HCT116 (cell line): Measurements from ENCODE around the gene MSL3. TPM values are rescaled to one million over a fixed set of nuclear protein-coding genes. Genes with fewer than 3 reads are reported as not detected.

Experiments
- ATAC-seq: fragments of 200-7000 bp; cut with Tn5 transposase; 2 replicates; pipeline ENCODE4 v1.9.1; 2020; ENCODE audit warnings: mild to moderate bottlenecking, moderate library complexity
- BruUV-seq: library from RNA; stranded (reverse); fragments of 400-500 nt; replicated peaks from 2 replicates; lab custom pipeline; 2021; lab: Mats Ljungman, UMichigan
- CTCF ChIA-PET: fragments of 300-600 bp; sonication (Branson Sonifier 250); formaldehyde crosslinking; loops from one replicate; lab custom pipeline; 2021; ENCODE audit warnings: antibody characterized with exemption; lab: Charles Lee
- POLR2A ChIA-PET: fragments of 300-600, 350-600 bp; sonication (Branson Sonifier 250); formaldehyde crosslinking; loops from one replicate; lab custom pipeline; 2021; ENCODE audit warnings: antibody characterized with exemption; lab: Charles Lee
- RAD21 ChIA-PET, 2 experiments: fragments of 300-600 bp; sonication (Branson Sonifier 250); formaldehyde crosslinking; loops; one replicate each; lab custom pipeline; 2023; ENCODE audit warnings: low total read pairs in 2 of 2; ENCODE audit not compliant: uncharacterized antibody in 2 of 2, unreplicated experiment in 2 of 2, low non-redundant PET in 1 of 2; lab: Charles Lee
- DNase-seq: peaks from one replicate; pipeline ENCODE4 v3.0.0-alpha.2; 2010; ENCODE audit warnings: low read depth, low spot score
- H2AFZ ChIP-seq: fragments of 200-600 bp; shearing (Covaris generic), sonication (generic); 2 replicates; pipeline ENCODE4 v1.6.1; 2017; ENCODE audit warnings: low read depth, mixed run types, mixed read lengths, antibody characterized with exemption, low read length; ENCODE audit not compliant: poor library complexity, severe bottlenecking
- H3K27ac ChIP-seq: 2 replicates; pipeline ENCODE4 v1.5.1; 2012; ENCODE audit warnings: low read depth, low read length
- H3K27me3 ChIP-seq: fragments of 200-600 bp; sonication (generic); 2 replicates; pipeline ENCODE4 v1.6.1; 2016; ENCODE audit warnings: mixed run types, low read length, mixed read lengths; ENCODE audit not compliant: insufficient read depth
- H3K36me3 ChIP-seq, 2 experiments: fragments of 200-500 bp in 1 of 2; fragments of 200-600 bp in 1 of 2; sonication (Bioruptor generic) in 1 of 2; sonication (generic) in 1 of 2; 2 replicates each; pipeline versions ENCODE4 v1.5.1 to v1.6.1; 2014 to 2016; ENCODE audit warnings: low read length in 2 of 2, inconsistent platforms in 1 of 2, mixed read lengths in 1 of 2, mixed run types in 1 of 2; ENCODE audit not compliant: insufficient read depth in 2 of 2, control insufficient read depth in 1 of 2
- H3K4me1 ChIP-seq, 2 experiments: fragments of 200-600 bp in 1 of 2; sonication (generic) in 1 of 2; 2 replicates each; pipeline versions ENCODE4 v1.5.1 to v1.6.1; 2012 to 2017; ENCODE audit warnings: low read length in 2 of 2, inconsistent platforms in 1 of 2, mild to moderate bottlenecking in 1 of 2, mixed read lengths in 1 of 2, mixed run types in 1 of 2, moderate library complexity in 1 of 2; ENCODE audit not compliant: insufficient read depth in 2 of 2, control insufficient read depth in 1 of 2
- H3K4me2 ChIP-seq: fragments of 200-600 bp; sonication (generic); 2 replicates; pipeline ENCODE4 v1.6.1; 2017; ENCODE audit warnings: mixed run types, low read length, mixed read lengths
- H3K4me3 ChIP-seq, 2 experiments: fragments of 200-600 bp in 1 of 2; sonication (generic) in 1 of 2; replicated peaks in 1 of 2; 2 replicates each; pipeline ENCODE4 v1.5.1; 2011 to 2016; ENCODE audit warnings: low read length in 2 of 2, control low read depth in 1 of 2, low read depth in 1 of 2, mild to moderate bottlenecking in 1 of 2, mixed read lengths in 1 of 2, mixed run types in 1 of 2
- H3K79me2 ChIP-seq: fragments of 200-600 bp; sonication (generic); 2 replicates; pipeline ENCODE4 v1.6.1; 2017; ENCODE audit warnings: mild to moderate bottlenecking, mixed run types, low read length, moderate library complexity, mixed read lengths; ENCODE audit not compliant: insufficient read depth
- H3K9ac ChIP-seq: fragments of 200-600 bp; sonication (generic); 2 replicates; pipeline ENCODE4 v1.6.1; 2016; ENCODE audit warnings: low read length, mixed read lengths
- H3K9me2 ChIP-seq: fragments of 200-600 bp; sonication (generic), shearing (Covaris generic); 2 replicates; pipeline ENCODE4 v1.6.1; 2017; ENCODE audit warnings: mixed run types, mild to moderate bottlenecking, moderate library complexity; ENCODE audit not compliant: insufficient read depth
- H3K9me3 ChIP-seq, 2 experiments: fragments of 200-500 bp in 1 of 2; fragments of 200-600 bp in 1 of 2; sonication (Bioruptor generic) in 1 of 2; sonication (generic) in 1 of 2; 2 replicates each; pipeline ENCODE4 v1.6.1; 2014 to 2017; ENCODE audit warnings: low read length in 2 of 2, mixed read lengths in 2 of 2, inconsistent platforms in 1 of 2, low read depth in 1 of 2, mild to moderate bottlenecking in 1 of 2, mixed run types in 1 of 2, moderate library complexity in 1 of 2; ENCODE audit not compliant: control insufficient read depth in 1 of 2, insufficient read depth in 1 of 2
- H4K20me1 ChIP-seq: fragments of 200-600 bp; sonication (generic), shearing (Covaris generic); 2 replicates; pipeline ENCODE4 v1.6.1; 2017; ENCODE audit warnings: mixed run types, mild to moderate bottlenecking, moderate library complexity; ENCODE audit not compliant: insufficient read depth
- CBX3 ChIP-seq: IDR thresholded peaks from 2 replicates; pipeline ENCODE4 v1.6.1; 2012; ENCODE audit warnings: low read depth
- EGR1 ChIP-seq: IDR thresholded peaks from 2 replicates; pipeline ENCODE4 v1.6.1; 2012; ENCODE audit warnings: low read depth
- ELF1 ChIP-seq: IDR thresholded peaks from 2 replicates; pipeline ENCODE4 v1.6.1; 2012; ENCODE audit warnings: low read depth, borderline replicate concordance
- EZH2 ChIP-seq: fragments of 200-600 bp; sonication (generic); IDR thresholded peaks from 2 replicates; pipeline ENCODE4 v1.6.1; 2017; ENCODE audit warnings: antibody characterized with exemption, mixed run types
- JUND ChIP-seq: IDR thresholded peaks from 2 replicates; pipeline ENCODE4 v1.6.1; 2012
- POLR2AphosphoS5 ChIP-seq: IDR thresholded peaks from 2 replicates; pipeline ENCODE4 v1.6.1; 2011; ENCODE audit warnings: mild to moderate bottlenecking, low read depth, low read length, moderate library complexity
- RAD21 ChIP-seq: IDR thresholded peaks from 2 replicates; pipeline ENCODE4 v1.6.1; 2012; ENCODE audit warnings: low read depth, mild to moderate bottlenecking
- SIN3A ChIP-seq: IDR thresholded peaks from 2 replicates; pipeline ENCODE4 v1.6.1; 2012; ENCODE audit warnings: low read depth
- SRF ChIP-seq: IDR thresholded peaks from 2 replicates; pipeline ENCODE4 v1.6.1; 2012; ENCODE audit warnings: low read depth
- TCF7L2 ChIP-seq: IDR thresholded peaks from 2 replicates; pipeline ENCODE4 v1.7.0; 2011; ENCODE audit warnings: borderline replicate concordance, inconsistent platforms; ENCODE audit not compliant: insufficient read depth, insufficient read length; ENCODE audit errors: extremely low read depth
- ZFX ChIP-seq: fragments of 450-650 bp; IDR thresholded peaks from 2 replicates; pipeline ENCODE4 v1.6.1; 2017
- intact Hi-C: fragments of 100-400 bp; cut with micrococcal nuclease; formaldehyde crosslinking; loops from 2 replicates; pipeline ENCODE4 v1.10.0; 2022
- total RNA-seq: library from RNA; stranded (reverse); gene quantifications from one replicate; pipeline ENCODE4 v1.2.1, GENCODE V29; 2021; ENCODE audit not compliant: unreplicated experiment
- TF ChIP-seq, protein P1 (sequence below): IDR thresholded peaks from 2 replicates; pipeline ENCODE4 v1.6.1; 2012
- TF ChIP-seq, protein P2 (sequence below), 3 experiments: fragments of 200-600 bp in 1 of 3; sonication (generic) in 1 of 3; IDR thresholded peaks in 2 of 3; conservative IDR thresholded peaks in 1 of 3; 2 replicates each; pipeline ENCODE4 v1.5.1; 2012 to 2017; ENCODE audit warnings: low read depth in 2 of 3, low read length in 2 of 3, antibody characterized with exemption in 1 of 3, borderline replicate concordance in 1 of 3, control low read depth in 1 of 3, mild to moderate bottlenecking in 1 of 3, mixed read lengths in 1 of 3, mixed run types in 1 of 3, moderate library complexity in 1 of 3; ENCODE audit not compliant: insufficient read depth in 1 of 3

MSL3 gene
- total RNA-seq, 1 experiment from 2014 or later: 12.0 TPM

DNA sequence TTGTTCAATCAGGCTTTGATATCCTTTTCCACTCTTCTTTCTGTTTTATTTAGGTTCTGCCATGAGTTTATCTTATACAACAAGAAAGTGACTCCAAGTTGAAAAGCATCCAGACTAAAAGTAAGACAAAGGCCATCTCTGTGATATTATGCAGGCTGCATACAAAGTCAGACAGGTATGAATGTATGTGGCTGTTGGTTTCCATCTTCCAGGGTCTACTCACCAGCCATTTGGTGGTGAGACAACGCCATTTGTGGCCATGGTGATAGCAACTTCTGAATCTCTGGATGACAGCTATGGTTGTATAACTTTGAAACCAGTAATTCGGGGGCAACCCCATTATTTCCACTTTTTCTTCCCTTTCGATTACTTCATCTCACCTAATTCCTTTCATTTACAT lies 17.2 kb upstream of the MSL3 start:
- intact Hi-C loops: no loop called here
- no peaks in the 10 kb centered on the region for H4K20me1 ChIP-seq
- H3K9me2 ChIP-seq: no peaks in the 10 kb centered on the region
- TF ChIP-seq, protein P1, sequence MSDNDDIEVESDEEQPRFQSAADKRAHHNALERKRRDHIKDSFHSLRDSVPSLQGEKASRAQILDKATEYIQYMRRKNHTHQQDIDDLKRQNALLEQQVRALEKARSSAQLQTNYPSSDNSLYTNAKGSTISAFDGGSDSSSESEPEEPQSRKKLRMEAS: no peak
- no peak for TF ChIP-seq ZFX
- no peak for TF ChIP-seq SRF
- no peak for TF ChIP-seq POLR2AphosphoS5
- no peak for TF ChIP-seq ELF1
- no peak for TF ChIP-seq EGR1
- TF ChIP-seq EZH2: no peak
- no peak for TF ChIP-seq CBX3
- TF ChIP-seq JUND: no peak
- TF ChIP-seq RAD21: no peak
- TF ChIP-seq SIN3A: no peak
- no peak for TF ChIP-seq TCF7L2
- TF ChIP-seq, protein P2, sequence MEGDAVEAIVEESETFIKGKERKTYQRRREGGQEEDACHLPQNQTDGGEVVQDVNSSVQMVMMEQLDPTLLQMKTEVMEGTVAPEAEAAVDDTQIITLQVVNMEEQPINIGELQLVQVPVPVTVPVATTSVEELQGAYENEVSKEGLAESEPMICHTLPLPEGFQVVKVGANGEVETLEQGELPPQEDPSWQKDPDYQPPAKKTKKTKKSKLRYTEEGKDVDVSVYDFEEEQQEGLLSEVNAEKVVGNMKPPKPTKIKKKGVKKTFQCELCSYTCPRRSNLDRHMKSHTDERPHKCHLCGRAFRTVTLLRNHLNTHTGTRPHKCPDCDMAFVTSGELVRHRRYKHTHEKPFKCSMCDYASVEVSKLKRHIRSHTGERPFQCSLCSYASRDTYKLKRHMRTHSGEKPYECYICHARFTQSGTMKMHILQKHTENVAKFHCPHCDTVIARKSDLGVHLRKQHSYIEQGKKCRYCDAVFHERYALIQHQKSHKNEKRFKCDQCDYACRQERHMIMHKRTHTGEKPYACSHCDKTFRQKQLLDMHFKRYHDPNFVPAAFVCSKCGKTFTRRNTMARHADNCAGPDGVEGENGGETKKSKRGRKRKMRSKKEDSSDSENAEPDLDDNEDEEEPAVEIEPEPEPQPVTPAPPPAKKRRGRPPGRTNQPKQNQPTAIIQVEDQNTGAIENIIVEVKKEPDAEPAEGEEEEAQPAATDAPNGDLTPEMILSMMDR (IDR thresholded peaks at IDR 0.05 in 2 of 3, conservative IDR thresholded peaks at IDR 0.05 in 1 of 3; ENCODE audit: borderline replicate concordance in 1 of 3, insufficient read depth in 1 of 3, low read depth in 2 of 3, low read length in 2 of 3): no peak
- TF ChIP-seq, all 23 proteins: peak for 0
- ChIA-PET POLR2A (no interaction called here), RAD21 (no interaction called here), CTCF (no interaction called here)
- ATAC-seq (no peak), DNase-seq (no peak)
- H3K4me3 ChIP-seq: no peak overlapping the region
- no peaks in the 10 kb centered on the region for H3K9me3 ChIP-seq
- H3K9ac ChIP-seq: no peak overlapping the region
- H3K79me2 ChIP-seq: no peaks in the 10 kb centered on the region
- H3K27ac ChIP-seq: no peak overlapping the region
- H3K27me3 ChIP-seq: no peaks in the 10 kb centered on the region
- no peaks in the 10 kb centered on the region for H3K36me3 ChIP-seq
- H3K4me1 ChIP-seq: no peaks in the 10 kb centered on the region
- no peak overlapping the region for H3K4me2 ChIP-seq
- BruUV-seq: no TSS peak
- H2AFZ ChIP-seq: no peak overlapping the region
